SK-N-SH treated with all-trans-retinoic acid at 6 μM for 48 hours (cell line): ENCODE results near the gene PRR35.

Experiments
- ARNTL ChIP-seq: fragments of 450-650 bp; formaldehyde crosslinking; IDR thresholded peaks from 2 replicates; pipeline ENCODE4 v1.5.0; 2020; ENCODE audit warnings: low read depth, mild to moderate bottlenecking, moderate library complexity, borderline replicate concordance
- PPARA ChIP-seq: fragments of 250-450 bp; sonication (Bioruptor Pico); IDR thresholded peaks from 2 replicates; pipeline ENCODE4 v1.5.0; 2020; ENCODE audit warnings: mild to moderate bottlenecking, borderline replicate concordance
- TF ChIP-seq, protein P1 (sequence below): fragments of 250-450 bp; sonication (Bioruptor Pico); IDR thresholded peaks from 2 replicates; pipeline ENCODE4 v1.5.1; 2020; ENCODE audit warnings: low read depth, mild to moderate bottlenecking, moderate library complexity

DNA sequence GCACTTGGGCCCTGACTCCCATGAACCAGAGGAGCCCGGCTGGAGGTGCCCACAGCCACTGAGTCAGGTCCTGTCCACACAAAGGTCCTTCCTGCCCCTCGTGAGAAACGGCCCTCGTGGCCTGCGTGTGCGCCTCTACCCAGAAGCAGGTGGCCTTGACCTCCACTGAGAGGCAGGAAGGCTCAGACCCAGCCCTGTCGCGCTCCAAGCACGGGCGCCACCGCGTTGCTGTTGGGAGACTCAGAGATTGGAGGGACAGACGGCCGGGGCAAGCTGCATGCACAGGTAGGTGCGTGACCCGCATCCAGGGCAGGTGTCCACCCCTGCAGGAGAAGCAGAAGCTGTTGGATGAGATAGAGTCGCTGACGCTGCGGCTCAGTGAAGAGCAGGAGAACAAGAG lies 40.8 kb upstream of the PRR35 start:
- no peak for TF ChIP-seq ARNTL (CRISPR knock-in tag)
- no peak for TF ChIP-seq PPARA
- TF ChIP-seq, protein P1, sequence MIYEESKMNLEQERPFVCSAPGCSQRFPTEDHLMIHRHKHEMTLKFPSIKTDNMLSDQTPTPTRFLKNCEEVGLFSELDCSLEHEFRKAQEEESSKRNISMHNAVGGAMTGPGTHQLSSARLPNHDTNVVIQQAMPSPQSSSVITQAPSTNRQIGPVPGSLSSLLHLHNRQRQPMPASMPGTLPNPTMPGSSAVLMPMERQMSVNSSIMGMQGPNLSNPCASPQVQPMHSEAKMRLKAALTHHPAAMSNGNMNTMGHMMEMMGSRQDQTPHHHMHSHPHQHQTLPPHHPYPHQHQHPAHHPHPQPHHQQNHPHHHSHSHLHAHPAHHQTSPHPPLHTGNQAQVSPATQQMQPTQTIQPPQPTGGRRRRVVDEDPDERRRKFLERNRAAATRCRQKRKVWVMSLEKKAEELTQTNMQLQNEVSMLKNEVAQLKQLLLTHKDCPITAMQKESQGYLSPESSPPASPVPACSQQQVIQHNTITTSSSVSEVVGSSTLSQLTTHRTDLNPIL (CRISPR knock-in tag), result no peak
